H1 (cell line): ENCODE results near the gene DHRS12. TPM values are rescaled to one million over a fixed set of nuclear protein-coding genes. Genes with fewer than 3 reads are reported as not detected.
A peak's percentile ranks its signal among the peaks of the same experiment; 100 is the strongest.

Source experiments
- CTCF ChIA-PET: fragments of 300-600 bp; sonication (Branson Sonifier 250); formaldehyde crosslinking; loops from one replicate; lab custom pipeline; 2021; ENCODE audit not compliant: partially characterized antibody; lab: Charles Lee
- POLR2A ChIA-PET: fragments of 300-600 bp; sonication (Branson Sonifier 250); formaldehyde crosslinking; loops from one replicate; lab custom pipeline; 2021; ENCODE audit warnings: inconsistent platforms; ENCODE audit not compliant: partially characterized antibody; lab: Charles Lee
- DNase-seq, 2 experiments: peaks; one replicate each; pipeline versions ENCODE4 v3.0.0 to v3.0.0-alpha.2; 2010 to 2022; ENCODE audit warnings: low spot score in 2 of 2, low read depth in 1 of 2, mixed read lengths in 1 of 2
- FAIRE-seq: peaks from 2 replicates; lab custom pipeline; 2011; peaks lifted over from hg19 to GRCh38; lab: Jason Lieb, UNC
- H2AFZ ChIP-seq: 2 replicates; pipeline ENCODE4 v1.8.1; 2012; ENCODE audit warnings: low read length, inconsistent platforms
- H2AK5ac ChIP-seq: 2 replicates; pipeline ENCODE4 v1.6.1; 2013; ENCODE audit warnings: low read depth, low read length
- H2BK120ac ChIP-seq: replicated peaks from 2 replicates; pipeline ENCODE3; 2013; ENCODE audit warnings: low read depth, low read length, inconsistent platforms
- H2BK12ac ChIP-seq: 2 replicates; pipeline ENCODE4 v1.6.1; 2013; ENCODE audit warnings: low read depth, low read length
- H2BK15ac ChIP-seq: 2 replicates; pipeline ENCODE4 v1.6.1; 2013; ENCODE audit warnings: low read length
- H2BK20ac ChIP-seq: 2 replicates; pipeline ENCODE4 v1.6.1; 2013; ENCODE audit warnings: low read length
- H2BK5ac ChIP-seq: 2 replicates; pipeline ENCODE4 v1.6.1; 2013; ENCODE audit warnings: low read depth, low read length
- H3K14ac ChIP-seq: 2 replicates; pipeline ENCODE4 v1.6.1; 2013; ENCODE audit warnings: inconsistent platforms; ENCODE audit not compliant: insufficient read length
- H3K18ac ChIP-seq: 2 replicates; pipeline ENCODE4 v1.6.1; 2013; ENCODE audit warnings: low read length; ENCODE audit errors: extremely low read depth
- H3K23ac ChIP-seq: 2 replicates; pipeline ENCODE4 v1.6.1; 2013; ENCODE audit warnings: inconsistent platforms; ENCODE audit not compliant: insufficient read length
- H3K23me2 ChIP-seq: 2 replicates; pipeline ENCODE4 v1.6.1; 2013; ENCODE audit warnings: low read depth, low read length
- H3K27ac ChIP-seq: 2 replicates; pipeline ENCODE4 v1.6.1; 2011; ENCODE audit warnings: low read depth, low read length, inconsistent platforms
- H3K27me3 ChIP-seq, 4 experiments: replicated peaks in 1 of 4; 1 replicate in 1 of 4; 2 replicates in 3 of 4; pipeline versions ENCODE4 v1.6.1 to v1.8.1; 2011 to 2013; ENCODE audit warnings: low read length in 3 of 4, mild to moderate bottlenecking in 3 of 4, inconsistent platforms in 2 of 4, mixed read lengths in 2 of 4, moderate library complexity in 1 of 4; ENCODE audit not compliant: control insufficient read depth in 3 of 4, insufficient read depth in 3 of 4; ENCODE audit errors: extremely low read depth in 1 of 4
- H3K36me3 ChIP-seq, 4 experiments: 2 replicates each; pipeline versions ENCODE4 v1.6.1 to v1.8.1; 2011 to 2013; ENCODE audit warnings: mild to moderate bottlenecking in 4 of 4, low read length in 3 of 4, moderate library complexity in 2 of 4, control low read depth in 1 of 4, inconsistent platforms in 1 of 4; ENCODE audit not compliant: insufficient read depth in 4 of 4, control insufficient read depth in 2 of 4
- H3K4ac ChIP-seq: replicated peaks from 2 replicates; pipeline ENCODE3; 2013; ENCODE audit warnings: low read length, low read depth, mixed read lengths, inconsistent platforms; ENCODE audit not compliant: insufficient read length
- H3K4me1 ChIP-seq, 4 experiments: replicated peaks in 1 of 4; 1 replicate in 1 of 4; 2 replicates in 3 of 4; pipeline versions ENCODE4 v1.6.1 to v1.8.1; 2011 to 2013; ENCODE audit warnings: low read length in 3 of 4, inconsistent platforms in 2 of 4, mixed read lengths in 1 of 4; ENCODE audit not compliant: insufficient read depth in 4 of 4, control insufficient read depth in 3 of 4
- H3K4me2 ChIP-seq, 2 experiments: 2 replicates each; pipeline versions ENCODE4 v1.6.1 to v1.8.1; 2011 to 2013; ENCODE audit warnings: low read depth in 2 of 2, low read length in 2 of 2, control low read depth in 1 of 2, inconsistent platforms in 1 of 2, mild to moderate bottlenecking in 1 of 2; ENCODE audit not compliant: insufficient read depth in 1 of 2
- H3K4me3 ChIP-seq, 4 experiments: fragments of 200-600, 300-600 bp in 1 of 4; sonication (generic), shearing (Covaris generic), sonication (Bioruptor Twin) in 1 of 4; 2 replicates each; pipeline versions ENCODE4 v1.5.1 to v1.8.1; 2011 to 2016; ENCODE audit warnings: low read length in 4 of 4, low read depth in 3 of 4, control low read depth in 2 of 4, inconsistent platforms in 2 of 4, mild to moderate bottlenecking in 2 of 4, mixed read lengths in 1 of 4, moderate library complexity in 1 of 4; ENCODE audit not compliant: insufficient read depth in 2 of 4; ENCODE audit errors: extremely low read depth in 1 of 4
- H3K56ac ChIP-seq: replicated peaks from 2 replicates; pipeline ENCODE3; 2013; ENCODE audit warnings: low read depth, mild to moderate bottlenecking, mixed read lengths, low read length, inconsistent platforms; ENCODE audit not compliant: insufficient read length
- H3K79me1 ChIP-seq: 2 replicates; pipeline ENCODE4 v1.6.1; 2013; ENCODE audit warnings: low read depth, low read length, control low read depth
- H3K79me2 ChIP-seq, 2 experiments: 2 replicates each; pipeline versions ENCODE4 v1.6.1 to v1.8.1; 2012 to 2013; ENCODE audit warnings: low read length in 2 of 2, mild to moderate bottlenecking in 2 of 2, inconsistent platforms in 1 of 2; ENCODE audit not compliant: insufficient read depth in 2 of 2, control insufficient read depth in 1 of 2
- H3K9ac ChIP-seq, 4 experiments: replicated peaks in 1 of 4; 1 replicate in 1 of 4; 2 replicates in 3 of 4; pipeline versions ENCODE4 v1.6.1 to v1.8.1; 2011 to 2013; ENCODE audit warnings: low read depth in 3 of 4, low read length in 3 of 4, control low read depth in 2 of 4, mild to moderate bottlenecking in 2 of 4, moderate library complexity in 2 of 4, inconsistent platforms in 1 of 4; ENCODE audit errors: extremely low read depth in 1 of 4
- H3K9me3 ChIP-seq, 2 experiments: 2 replicates each; pipeline versions ENCODE4 v1.6.1 to v1.8.1; 2012 to 2013; ENCODE audit warnings: mild to moderate bottlenecking in 2 of 2, moderate library complexity in 2 of 2, control low read depth in 1 of 2, inconsistent platforms in 1 of 2, low read depth in 1 of 2, low read length in 1 of 2, mixed read lengths in 1 of 2; ENCODE audit not compliant: insufficient read depth in 2 of 2
- H4K20me1 ChIP-seq, 2 experiments: replicated peaks in 1 of 2; 2 replicates each; pipeline versions ENCODE3 to v1.8.1; 2011 to 2013; ENCODE audit warnings: inconsistent platforms in 2 of 2, low read length in 2 of 2, mild to moderate bottlenecking in 1 of 2; ENCODE audit not compliant: insufficient read depth in 2 of 2, control insufficient read depth in 1 of 2
- H4K5ac ChIP-seq: 2 replicates; pipeline ENCODE4 v1.6.1; 2013; ENCODE audit warnings: low read length, low read depth, mixed read lengths, inconsistent platforms; ENCODE audit not compliant: insufficient read length
- H4K8ac ChIP-seq: 2 replicates; pipeline ENCODE4 v1.8.0; 2013; ENCODE audit warnings: mild to moderate bottlenecking, moderate library complexity, low read length, inconsistent platforms; ENCODE audit not compliant: insufficient read depth; ENCODE audit errors: extremely low read depth
- H4K91ac ChIP-seq: replicated peaks from 2 replicates; pipeline ENCODE3; 2013; ENCODE audit warnings: low read length, mixed read lengths, inconsistent platforms; ENCODE audit not compliant: insufficient read length
- CEBPB ChIP-seq: IDR thresholded peaks from 2 replicates; pipeline ENCODE4 v1.6.1; 2012; ENCODE audit warnings: low read depth, low read length
- EP300 ChIP-seq, 2 experiments: IDR thresholded peaks; 1 replicate in 1 of 2; 2 replicates in 1 of 2; pipeline ENCODE4 v1.6.1; 2011 to 2012; ENCODE audit warnings: low read depth in 2 of 2, low read length in 2 of 2, mild to moderate bottlenecking in 2 of 2, borderline replicate concordance in 1 of 2, inconsistent platforms in 1 of 2, moderate library complexity in 1 of 2
- TCF12 ChIP-seq: IDR thresholded peaks from 2 replicates; pipeline ENCODE4 v1.6.1; 2011; ENCODE audit warnings: low read depth, mild to moderate bottlenecking, low read length
- WGBS, 2 experiments: shearing (Covaris generic) in 1 of 2; methylation state at CpG; one replicate each; pipeline versions ENCODE4 v1.1.6 to v1.1.7; 2013 to 2015; ENCODE audit warnings: low lambda C conversion rate in 2 of 2, mixed read lengths in 2 of 2, inconsistent platforms in 1 of 2, low coverage in 1 of 2, missing lambda C conversion rate in 1 of 2; ENCODE audit not compliant: insufficient replicate concordance in 2 of 2, insufficient coverage in 1 of 2, insufficient read length in 1 of 2; ENCODE audit errors: extremely low coverage in 1 of 2, missing lambda C conversion rate in 1 of 2; 5-methylcytosine and 5-hydroxymethylcytosine counted together
- polyA plus RNA-seq, 7 experiments: library from polyadenylated mRNA; depleted of rRNA in 3 of 7; stranded (reverse) in 5 of 7; unstranded in 2 of 7; fragments of >200 nt in 5 of 7; fragments of 200-250 nt in 2 of 7; gene quantifications; 1 replicate in 5 of 7; 2 replicates in 1 of 7; 4 replicates in 1 of 7; pipeline versions ENCODE4 v1.2.1 to v1.2.3, GENCODE V29; 2011 to 2013; ENCODE audit warnings: missing spikeins in 2 of 7, mixed read lengths in 2 of 7
- total RNA-seq: library from RNA; stranded (reverse); fragmentation: NEBNext Ultra II Directional; extraction: Animal tissue kit (Norgen Biotek cat#: 25700); gene quantifications from 2 replicates; pipeline ENCODE4 v1.2.1, GENCODE V29; 2021

The DHRS12 gene
- total and polyA plus RNA-seq, 2 of the 8 experiments (the other 6 are each of a cell fraction or from before 2014, with no cell fraction given) = 8.7 TPM

DNA sequence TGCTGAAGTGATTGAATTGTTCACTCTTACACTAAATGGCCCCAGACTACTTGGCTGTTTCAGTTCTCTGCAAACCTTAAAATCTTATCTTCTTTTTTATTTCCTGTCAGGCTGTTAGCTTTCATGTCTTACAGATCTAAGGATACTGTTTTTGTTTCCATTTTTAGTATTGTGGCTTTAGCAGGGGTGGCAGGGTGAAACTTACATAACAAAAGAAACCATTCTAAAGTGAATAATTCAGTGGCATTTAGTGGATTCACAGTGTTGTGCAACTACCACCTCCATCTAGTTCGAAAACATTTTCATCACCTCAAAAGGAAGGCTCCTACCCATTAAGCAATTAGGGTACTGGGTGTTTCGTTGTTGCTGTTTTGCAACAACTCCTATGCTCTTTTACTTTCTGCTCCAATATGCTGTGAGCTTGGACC is 21.2 kb upstream of the DHRS12 start:
- Histone ChIP-seq H3K27me3 (no peaks in the 10 kb centered on the region), H3K9me3 (no peaks in the 10 kb centered on the region), H2BK5ac (no peak overlapping the region), H3K27ac (no peak overlapping the region), H3K18ac (no peak overlapping the region), H4K91ac (no peak overlapping the region), H3K23me2 (no peaks in the 10 kb centered on the region), H2AK5ac (no peak overlapping the region), H3K79me1 (no peaks in the 10 kb centered on the region), H3K4me3 (no peak overlapping the region), H4K5ac (no peak overlapping the region), H3K36me3 (no peaks in the 10 kb centered on the region), H2BK15ac (no peak overlapping the region), H2BK20ac (no peak overlapping the region), H2AFZ (no peak overlapping the region), H4K20me1 (no peaks in the 10 kb centered on the region), H4K8ac (no peak overlapping the region), H3K4ac (no peak overlapping the region), H3K79me2 (no peaks in the 10 kb centered on the region), H2BK120ac (no peak overlapping the region), H3K14ac (no peak overlapping the region), H3K4me2 (no peak overlapping the region), H3K23ac (no peak overlapping the region), H2BK12ac (no peak overlapping the region), H3K9ac (no peak overlapping the region), H3K4me1 (no peaks in the 10 kb centered on the region), H3K56ac (no peak overlapping the region)
- WGBS, 2 experiments = 89% methylated on average over 2 of the region's 2 CpGs; no CpG with 5 or more reads in 1 of the 2 experiments
- DNase-seq (no peak), FAIRE-seq (no peak)
- ChIA-PET POLR2A (interaction anchor here (1.5 kb wide), 1 partner anchor 10 kb away, joined by 4 read pairs; no protein-coding TSS in a partner anchor), CTCF (interaction anchor here (1.5 to 11.2 kb wide), 3 partner anchors 9 to 28 kb away, joined by 4 to 98 read pairs (median 5); no protein-coding TSS in a partner anchor)
- TF ChIP-seq EP300 (IDR thresholded peaks at IDR 0.05; ENCODE audit: borderline replicate concordance in 1 of 2, low read depth in 2 of 2, low read length in 2 of 2) (no peak), CEBPB (peak; percentile 78), TCF12 (no peak)
